SW480 (cell line): ENCODE results near the gene PDE11A.

Experiments
- DNase-seq: peaks from one replicate; pipeline ENCODE4 v3.0.0-alpha.2; 2016; ENCODE audit warnings: low spot score

PDE11A gene

GRCh38 chr2:177625744-177626650 lies 446.6 kb downstream of the PDE11A start:
- DNase-seq, result peak; percentile 11

GRCh38 chr2:177622521-177622920 lies 450.1 kb downstream of the PDE11A start:
- DNase-seq, result peak; percentile 49

GRCh38 chr2:177619986-177620385 lies 452.6 kb downstream of the PDE11A start:
- no peak for DNase-seq

- no peak for DNase-seq
Observed at GRCh38 chr2:177619461-177619860, 453.1 kb downstream of the PDE11A start.

GRCh38 chr2:177618255-177619253 lies 454.0 kb downstream of the PDE11A start:
- peak; percentile 80 for DNase-seq

GRCh38 chr2:177617849-177618248 lies 454.7 kb downstream of the PDE11A start:
- no peak for DNase-seq

- no peak for DNase-seq
Observed at GRCh38 chr2:177616731-177617130, 455.8 kb downstream of the PDE11A start.

- no peak for DNase-seq
Observed at GRCh38 chr2:177616066-177616465, 456.5 kb downstream of the PDE11A start.

GRCh38 chr2:177612659-177613058 lies 459.9 kb downstream of the PDE11A start:
- DNase-seq, result no peak

GRCh38 chr2:177611310-177611886 lies 461.2 kb downstream of the PDE11A start:
- DNase-seq, result no peak

GRCh38 chr2:177610813-177611212 lies 461.8 kb downstream of the PDE11A start:
- DNase-seq, result no peak

- DNase-seq, result no peak
Observed at GRCh38 chr2:177606636-177607035, 465.9 kb downstream of the PDE11A start.

- peak; percentile 23 for DNase-seq
Observed at GRCh38 chr2:177604271-177605065, 468.1 kb downstream of the PDE11A start.

GRCh38 chr2:177603768-177604167 lies 468.8 kb downstream of the PDE11A start:
- DNase-seq, result no peak

GRCh38 chr2:177603181-177603580 lies 469.4 kb downstream of the PDE11A start:
- DNase-seq, result no peak

- DNase-seq, result no peak
Observed at GRCh38 chr2:177602611-177603164, 469.9 kb downstream of the PDE11A start.

GRCh38 chr2:177600917-177601316 lies 471.7 kb downstream of the PDE11A start:
- DNase-seq, result no peak

GRCh38 chr2:177599956-177600355 lies 472.6 kb downstream of the PDE11A start:
- no peak for DNase-seq

GRCh38 chr2:177599139-177599688 lies 473.4 kb downstream of the PDE11A start:
- DNase-seq, result no peak

- DNase-seq, result no peak
Observed at GRCh38 chr2:177598326-177599138, 474.0 kb downstream of the PDE11A start.
